Measurements from ENCODE around the gene TSPAN3. TPM values are rescaled to one million over a fixed set of nuclear protein-coding genes. Genes with fewer than 3 reads are reported as not detected.

The TSPAN3 gene
- total and polyA plus RNA-seq, 4 donors, result 49.3 to 82.8 (median 78.7) TPM

DNA sequence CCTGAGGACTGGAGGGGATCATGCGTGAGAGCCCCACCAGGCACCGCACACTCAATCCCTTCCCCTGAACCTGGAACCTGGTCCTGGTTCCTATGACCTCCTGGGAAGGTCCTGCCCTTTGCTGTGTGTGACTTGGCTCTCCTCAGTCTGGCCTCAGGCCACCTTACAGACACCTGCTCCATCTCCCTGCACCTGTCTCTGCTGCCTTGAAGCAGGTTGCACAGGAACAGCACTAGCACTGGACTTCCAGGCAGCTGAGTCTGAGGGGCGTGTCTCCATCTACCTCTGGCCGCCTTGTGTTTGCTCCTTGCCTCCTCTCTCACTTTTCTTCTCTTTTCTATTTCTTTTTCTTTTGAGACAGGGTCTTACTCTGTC is 60.6 kb downstream of the TSPAN3 start:
- Histone ChIP-seq H3K27ac (ENCODE audit: low read depth in 1 of 2, low read length in 2 of 2) (no peak overlapping the region), H3K27me3 (ENCODE audit: control insufficient read depth in 4 of 4, insufficient read depth in 4 of 4, low read length in 3 of 4) (no peaks in the 10 kb centered on the region), H3K4me1 (ENCODE audit: control insufficient read depth in 4 of 4, insufficient read depth in 4 of 4, low read length in 3 of 4) (no peaks in the 10 kb centered on the region), H3K36me3 (ENCODE audit: control insufficient read depth in 4 of 4, insufficient read depth in 3 of 4, low read depth in 1 of 4, low read length in 3 of 4) (no peaks in the 10 kb centered on the region), H3K9ac (ENCODE audit: low read depth in 1 of 2, low read length in 2 of 2) (no peak overlapping the region), H3K4me3 (ENCODE audit: low read depth in 1 of 3, low read length in 3 of 3) (no peak overlapping the region), H3K9me3 (ENCODE audit: control insufficient read depth in 4 of 4, low read length in 3 of 4) (no peaks in the 10 kb centered on the region)
- no peak for DNase-seq (ENCODE audit: low spot score)
- TF ChIP-seq RXRA (IDR thresholded peaks at IDR 0.05) (no peak), GABPA (IDR thresholded peaks at IDR 0.05 in 1 of 2, conservative IDR thresholded peaks at IDR 0.05 in 1 of 2) (no peak), SP1 (IDR thresholded peaks at IDR 0.05) (no peak), RAD21 (IDR thresholded peaks at IDR 0.05) (no peak), TAF1 (conservative IDR thresholded peaks at IDR 0.05) (no peak), HNF4A (conservative IDR thresholded peaks at IDR 0.05) (no peak), FOXA1 (IDR thresholded peaks at IDR 0.05) (no peak), NR2F2 (IDR thresholded peaks at IDR 0.05) (no peak), FOXA2 (IDR thresholded peaks at IDR 0.05) (no peak)
- TF ChIP-seq, protein P1, sequence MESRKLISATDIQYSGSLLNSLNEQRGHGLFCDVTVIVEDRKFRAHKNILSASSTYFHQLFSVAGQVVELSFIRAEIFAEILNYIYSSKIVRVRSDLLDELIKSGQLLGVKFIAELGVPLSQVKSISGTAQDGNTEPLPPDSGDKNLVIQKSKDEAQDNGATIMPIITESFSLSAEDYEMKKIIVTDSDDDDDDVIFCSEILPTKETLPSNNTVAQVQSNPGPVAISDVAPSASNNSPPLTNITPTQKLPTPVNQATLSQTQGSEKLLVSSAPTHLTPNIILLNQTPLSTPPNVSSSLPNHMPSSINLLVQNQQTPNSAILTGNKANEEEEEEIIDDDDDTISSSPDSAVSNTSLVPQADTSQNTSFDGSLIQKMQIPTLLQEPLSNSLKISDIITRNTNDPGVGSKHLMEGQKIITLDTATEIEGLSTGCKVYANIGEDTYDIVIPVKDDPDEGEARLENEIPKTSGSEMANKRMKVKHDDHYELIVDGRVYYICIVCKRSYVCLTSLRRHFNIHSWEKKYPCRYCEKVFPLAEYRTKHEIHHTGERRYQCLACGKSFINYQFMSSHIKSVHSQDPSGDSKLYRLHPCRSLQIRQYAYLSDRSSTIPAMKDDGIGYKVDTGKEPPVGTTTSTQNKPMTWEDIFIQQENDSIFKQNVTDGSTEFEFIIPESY (IDR thresholded peaks at IDR 0.05), result no peak
- TF ChIP-seq, protein P2, sequence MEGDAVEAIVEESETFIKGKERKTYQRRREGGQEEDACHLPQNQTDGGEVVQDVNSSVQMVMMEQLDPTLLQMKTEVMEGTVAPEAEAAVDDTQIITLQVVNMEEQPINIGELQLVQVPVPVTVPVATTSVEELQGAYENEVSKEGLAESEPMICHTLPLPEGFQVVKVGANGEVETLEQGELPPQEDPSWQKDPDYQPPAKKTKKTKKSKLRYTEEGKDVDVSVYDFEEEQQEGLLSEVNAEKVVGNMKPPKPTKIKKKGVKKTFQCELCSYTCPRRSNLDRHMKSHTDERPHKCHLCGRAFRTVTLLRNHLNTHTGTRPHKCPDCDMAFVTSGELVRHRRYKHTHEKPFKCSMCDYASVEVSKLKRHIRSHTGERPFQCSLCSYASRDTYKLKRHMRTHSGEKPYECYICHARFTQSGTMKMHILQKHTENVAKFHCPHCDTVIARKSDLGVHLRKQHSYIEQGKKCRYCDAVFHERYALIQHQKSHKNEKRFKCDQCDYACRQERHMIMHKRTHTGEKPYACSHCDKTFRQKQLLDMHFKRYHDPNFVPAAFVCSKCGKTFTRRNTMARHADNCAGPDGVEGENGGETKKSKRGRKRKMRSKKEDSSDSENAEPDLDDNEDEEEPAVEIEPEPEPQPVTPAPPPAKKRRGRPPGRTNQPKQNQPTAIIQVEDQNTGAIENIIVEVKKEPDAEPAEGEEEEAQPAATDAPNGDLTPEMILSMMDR (IDR thresholded peaks at IDR 0.05; ENCODE audit: low read depth, low read length, missing input control), result no peak
- TF ChIP-seq, protein P3, sequence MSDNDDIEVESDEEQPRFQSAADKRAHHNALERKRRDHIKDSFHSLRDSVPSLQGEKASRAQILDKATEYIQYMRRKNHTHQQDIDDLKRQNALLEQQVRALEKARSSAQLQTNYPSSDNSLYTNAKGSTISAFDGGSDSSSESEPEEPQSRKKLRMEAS (IDR thresholded peaks at IDR 0.05), result no peak
- WGBS, result 78% methylated on average over 4 of the region's 4 CpGs

DNA sequence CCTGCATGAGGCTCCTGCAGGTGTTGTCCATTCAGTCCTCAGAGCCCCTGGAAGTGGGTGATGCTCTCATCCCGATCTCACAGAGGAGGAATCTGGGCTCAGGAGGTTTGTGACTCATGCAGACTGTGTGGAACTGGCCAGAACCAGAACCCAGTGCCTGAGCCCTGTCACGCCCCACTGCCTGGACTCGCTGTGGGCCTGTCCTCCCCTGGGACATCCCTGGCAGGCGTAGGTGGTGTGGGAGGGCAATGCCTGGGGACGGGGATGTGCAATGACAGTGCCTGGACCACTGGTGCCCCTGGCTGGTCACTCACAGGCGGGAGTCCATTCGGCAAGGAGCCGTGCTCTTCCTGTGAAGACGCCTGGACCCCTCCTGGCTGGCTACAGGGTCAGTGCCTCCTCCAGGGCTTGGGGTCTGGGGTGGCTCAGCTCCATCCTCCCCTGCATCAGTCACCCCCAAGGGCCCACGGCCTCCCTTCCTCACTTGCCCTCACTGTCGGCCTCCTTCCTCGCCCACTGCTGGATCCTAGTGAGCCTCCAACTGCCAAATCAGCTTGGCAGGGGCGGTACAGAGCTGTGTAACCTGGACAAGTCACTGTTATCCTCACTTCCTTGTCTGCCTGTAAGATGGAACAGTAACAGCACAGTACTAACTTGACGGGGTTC is 61.1 kb downstream of the TSPAN3 start:
- TF ChIP-seq TAF1 (conservative IDR thresholded peaks at IDR 0.05), result no peak
- Histone ChIP-seq H3K27ac (ENCODE audit: low read depth in 1 of 2, low read length in 2 of 2) (no peak overlapping the region), H3K27me3 (ENCODE audit: control insufficient read depth in 4 of 4, insufficient read depth in 4 of 4, low read length in 3 of 4) (no peaks in the 10 kb centered on the region), H3K4me3 (ENCODE audit: low read depth in 1 of 3, low read length in 3 of 3) (no peak overlapping the region), H3K9ac (ENCODE audit: low read depth in 1 of 2, low read length in 2 of 2) (no peak overlapping the region), H3K9me3 (ENCODE audit: control insufficient read depth in 4 of 4, low read length in 3 of 4) (no peaks in the 10 kb centered on the region), H3K36me3 (ENCODE audit: control insufficient read depth in 4 of 4, insufficient read depth in 3 of 4, low read depth in 1 of 4, low read length in 3 of 4) (no peaks in the 10 kb centered on the region), H3K4me1 (ENCODE audit: control insufficient read depth in 4 of 4, insufficient read depth in 4 of 4, low read length in 3 of 4) (no peaks in the 10 kb centered on the region)
- 88% methylated on average over 14 of the region's 14 CpGs for WGBS
- DNase-seq (ENCODE audit: low spot score), result no peak

DNA sequence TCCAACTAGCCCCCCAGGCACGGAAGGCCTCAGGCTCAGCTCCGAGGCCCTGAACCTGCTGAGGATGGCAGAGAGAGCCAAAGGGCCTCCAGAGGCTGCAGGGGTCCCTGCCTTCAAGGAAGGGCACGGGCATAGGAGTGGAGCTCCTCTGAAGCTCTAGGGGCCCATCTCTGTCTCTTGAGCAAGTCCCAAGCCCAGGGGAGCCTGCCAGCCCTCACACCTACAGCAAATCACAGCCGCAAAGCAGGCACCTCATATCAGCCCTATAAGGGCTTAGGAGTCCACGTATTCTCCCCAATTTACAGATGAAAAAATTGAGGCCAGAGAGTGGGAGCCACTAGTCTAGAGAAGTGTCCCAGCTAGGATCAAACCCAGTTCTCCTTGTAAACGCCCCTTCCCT is 61.7 kb downstream of the TSPAN3 start:
- 93% methylated on average over 6 of the region's 6 CpGs for WGBS
- Histone ChIP-seq H3K9ac (ENCODE audit: low read depth in 1 of 2, low read length in 2 of 2) (no peak overlapping the region), H3K27me3 (ENCODE audit: control insufficient read depth in 4 of 4, insufficient read depth in 4 of 4, low read length in 3 of 4) (no peaks in the 10 kb centered on the region), H3K27ac (ENCODE audit: low read depth in 1 of 2, low read length in 2 of 2) (no peak overlapping the region), H3K4me1 (ENCODE audit: control insufficient read depth in 4 of 4, insufficient read depth in 4 of 4, low read length in 3 of 4) (no peaks in the 10 kb centered on the region), H3K36me3 (ENCODE audit: control insufficient read depth in 4 of 4, insufficient read depth in 3 of 4, low read depth in 1 of 4, low read length in 3 of 4) (no peaks in the 10 kb centered on the region), H3K4me3 (ENCODE audit: low read depth in 1 of 3, low read length in 3 of 3) (no peak overlapping the region), H3K9me3 (ENCODE audit: control insufficient read depth in 4 of 4, low read length in 3 of 4) (no peaks in the 10 kb centered on the region)
- TF ChIP-seq RAD21 (IDR thresholded peaks at IDR 0.05), result no peak
- no peak for DNase-seq (ENCODE audit: low spot score)

Measured in liver (tissue), 9 donors.